ENCODE measurements around the gene TTC24. TPM values are rescaled to one million over a fixed set of nuclear protein-coding genes. Genes with fewer than 3 reads are reported as not detected.

Gene TTC24
- total RNA-seq, 4 donors from 2014 or later: not detected

DNA sequence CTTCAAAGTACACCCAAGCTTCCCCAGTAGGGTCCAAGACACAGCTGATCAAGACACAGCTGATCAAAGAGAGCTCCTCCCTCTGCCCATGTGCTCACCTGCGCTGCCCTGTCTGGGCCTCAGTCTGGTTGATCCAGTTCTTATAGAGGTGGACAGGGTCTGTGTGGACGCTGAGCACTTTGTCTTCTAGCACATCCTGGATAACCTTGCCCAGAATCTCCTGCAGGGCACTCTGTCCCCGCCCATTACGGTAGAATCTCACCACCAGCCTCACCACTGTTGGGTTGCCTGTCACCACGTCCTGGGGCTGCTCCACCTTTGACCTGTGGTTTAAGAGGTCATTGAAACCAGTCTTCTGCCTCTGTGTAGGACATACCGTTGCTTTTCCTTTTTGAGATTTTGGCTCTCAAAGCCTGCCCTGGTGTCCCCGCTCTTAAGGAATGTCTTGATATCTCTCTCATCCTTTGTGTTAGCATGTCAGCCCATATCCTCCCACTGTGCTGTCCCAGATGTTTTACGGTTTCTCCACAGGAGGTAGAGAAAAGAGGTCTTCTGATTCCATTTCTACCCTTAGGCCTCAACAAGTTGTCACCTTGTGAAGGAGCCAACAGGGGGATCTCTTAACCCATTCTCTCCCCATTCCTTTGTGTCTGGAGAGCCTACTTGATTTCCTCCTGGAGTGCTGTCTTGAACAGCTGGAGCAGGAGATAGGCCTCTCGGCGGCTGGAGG is 40.6 kb upstream of the TTC24 start:
- ATAC-seq (ENCODE audit: low FRiP score) (no peak), DNase-seq (ENCODE audit: low spot score) (no peak)
- TF ChIP-seq, protein P1, sequence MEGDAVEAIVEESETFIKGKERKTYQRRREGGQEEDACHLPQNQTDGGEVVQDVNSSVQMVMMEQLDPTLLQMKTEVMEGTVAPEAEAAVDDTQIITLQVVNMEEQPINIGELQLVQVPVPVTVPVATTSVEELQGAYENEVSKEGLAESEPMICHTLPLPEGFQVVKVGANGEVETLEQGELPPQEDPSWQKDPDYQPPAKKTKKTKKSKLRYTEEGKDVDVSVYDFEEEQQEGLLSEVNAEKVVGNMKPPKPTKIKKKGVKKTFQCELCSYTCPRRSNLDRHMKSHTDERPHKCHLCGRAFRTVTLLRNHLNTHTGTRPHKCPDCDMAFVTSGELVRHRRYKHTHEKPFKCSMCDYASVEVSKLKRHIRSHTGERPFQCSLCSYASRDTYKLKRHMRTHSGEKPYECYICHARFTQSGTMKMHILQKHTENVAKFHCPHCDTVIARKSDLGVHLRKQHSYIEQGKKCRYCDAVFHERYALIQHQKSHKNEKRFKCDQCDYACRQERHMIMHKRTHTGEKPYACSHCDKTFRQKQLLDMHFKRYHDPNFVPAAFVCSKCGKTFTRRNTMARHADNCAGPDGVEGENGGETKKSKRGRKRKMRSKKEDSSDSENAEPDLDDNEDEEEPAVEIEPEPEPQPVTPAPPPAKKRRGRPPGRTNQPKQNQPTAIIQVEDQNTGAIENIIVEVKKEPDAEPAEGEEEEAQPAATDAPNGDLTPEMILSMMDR (IDR thresholded peaks at IDR 0.05): no peak

DNA sequence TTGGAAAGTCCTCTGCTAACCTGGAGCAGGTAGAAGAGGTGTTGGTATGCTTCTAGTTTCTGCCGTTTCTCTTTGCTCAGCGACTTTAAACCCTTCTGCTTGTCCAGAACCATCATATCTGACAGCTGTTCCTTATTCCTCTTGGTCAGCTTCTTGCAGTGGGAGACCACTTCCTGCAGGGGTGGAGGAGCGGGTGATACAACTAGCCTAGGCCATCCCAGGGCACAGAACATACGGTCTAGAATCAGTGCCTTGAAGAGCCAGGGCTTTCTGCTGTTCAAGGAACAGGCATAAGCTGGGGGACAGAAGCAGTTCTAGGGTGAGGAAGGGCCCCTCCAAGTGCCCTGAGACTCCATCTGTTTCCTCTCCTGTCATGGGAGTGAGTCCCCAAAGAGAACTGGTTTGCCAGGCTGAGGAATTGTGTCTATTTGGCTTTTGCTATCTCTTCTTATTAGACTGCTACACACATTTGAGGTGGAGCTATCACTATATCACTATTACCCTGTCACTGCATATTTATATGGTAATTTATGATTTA is 39.6 kb upstream of the TTC24 start:
- TF ChIP-seq, protein P1 (IDR thresholded peaks at IDR 0.05): no peak
- ATAC-seq (ENCODE audit: low FRiP score) (no peak), DNase-seq (ENCODE audit: low spot score) (no peak)

DNA sequence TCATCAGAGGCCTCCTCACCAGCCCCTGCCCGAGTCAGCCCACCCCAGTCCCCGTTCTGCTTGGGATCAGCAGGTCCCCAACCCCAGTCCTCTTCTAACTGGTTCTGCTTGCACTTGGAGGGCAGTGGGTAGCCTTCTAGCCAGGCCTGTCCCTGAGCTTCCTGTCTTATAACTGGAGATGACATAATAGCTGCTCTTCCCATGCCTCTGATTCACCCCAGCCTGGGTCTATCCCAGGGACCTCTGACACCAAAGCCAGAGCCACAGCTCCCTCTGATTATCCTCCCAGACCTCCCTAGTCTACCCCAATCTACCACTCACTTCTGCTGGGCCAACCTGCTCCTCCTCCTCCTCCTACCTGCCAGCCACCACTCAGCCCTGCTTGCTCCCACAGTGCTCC is 38.6 kb upstream of the TTC24 start:
- ATAC-seq (ENCODE audit: low FRiP score) (peak; percentile 35), DNase-seq (ENCODE audit: low spot score) (no peak)
- TF ChIP-seq, protein P1 (IDR thresholded peaks at IDR 0.05): no peak

DNA sequence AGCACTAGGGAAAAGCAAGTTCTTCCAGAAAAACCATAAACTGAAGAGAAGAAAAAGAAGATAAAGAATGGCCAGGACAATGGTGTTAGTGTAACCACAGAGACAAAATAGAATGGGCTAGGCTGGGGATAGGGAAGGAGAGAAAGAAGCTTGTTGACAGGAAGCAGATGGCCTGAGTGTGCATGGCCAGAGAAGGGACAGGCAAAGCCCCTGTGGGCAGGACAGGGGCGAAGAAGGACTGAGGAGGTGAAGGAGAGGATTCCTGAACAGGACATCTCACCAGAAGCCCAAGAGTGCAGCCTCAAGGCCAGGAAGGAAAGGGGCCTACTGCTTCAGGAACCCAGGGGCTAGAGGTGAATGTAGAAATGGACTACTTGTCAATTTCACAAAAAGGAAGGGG is 36.5 kb upstream of the TTC24 start:
- TF ChIP-seq, protein P1 (IDR thresholded peaks at IDR 0.05): no peak
- no peak for ATAC-seq (ENCODE audit: low FRiP score)

DNA sequence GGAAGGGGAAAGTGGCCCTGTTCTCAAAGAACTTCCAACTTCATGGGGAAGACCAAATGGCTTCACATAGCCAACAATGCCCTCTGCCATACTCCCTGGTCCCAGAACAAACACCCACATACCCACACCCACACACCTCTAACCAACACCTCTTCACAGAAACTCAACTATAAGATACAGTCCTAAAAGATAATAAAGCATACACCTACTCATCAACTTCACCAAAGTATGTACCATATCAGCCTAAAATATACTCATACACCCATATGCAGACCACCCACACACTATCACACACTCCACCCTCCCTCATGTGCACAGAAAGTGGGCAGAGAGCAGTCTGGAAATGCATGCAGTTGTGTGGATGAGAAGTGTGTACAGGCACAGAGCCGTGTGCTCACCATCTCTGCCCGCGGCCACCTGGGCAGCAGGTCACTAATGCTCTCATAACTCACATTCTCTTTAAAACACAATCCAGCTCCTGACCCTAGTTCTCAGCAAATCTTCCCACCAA is 34.9 kb upstream of the TTC24 start:
- TF ChIP-seq, protein P1 (IDR thresholded peaks at IDR 0.05): no peak
- no peak for ATAC-seq (ENCODE audit: low FRiP score)
- DNase-seq (ENCODE audit: low spot score): no peak

More for the DNA sequence above, 36.5 kb upstream of the TTC24 start:
- DNase-seq (ENCODE audit: low spot score): no peak

DNA sequence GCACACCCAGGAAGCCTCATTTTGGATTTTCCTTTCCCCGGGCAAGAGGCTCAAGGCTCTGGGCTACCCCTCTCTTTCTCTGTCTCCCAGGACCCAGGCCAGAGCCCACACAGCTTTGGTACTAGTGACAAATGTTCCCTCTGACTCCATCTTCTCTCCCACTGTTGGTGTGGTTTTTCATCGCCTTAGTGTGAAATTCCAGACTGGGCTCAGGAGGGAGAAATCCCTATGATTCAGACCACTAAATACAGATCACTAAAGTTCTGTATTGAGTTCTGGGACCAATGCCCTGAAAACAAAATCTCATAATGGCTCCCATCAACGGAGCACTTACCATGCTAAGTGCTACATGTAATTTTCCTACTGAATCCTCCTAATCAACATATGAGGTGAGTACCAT is 33.3 kb upstream of the TTC24 start:
- TF ChIP-seq, protein P1 (IDR thresholded peaks at IDR 0.05): no peak
- ATAC-seq (ENCODE audit: low FRiP score): no peak
- no peak for DNase-seq (ENCODE audit: low spot score)

DNA sequence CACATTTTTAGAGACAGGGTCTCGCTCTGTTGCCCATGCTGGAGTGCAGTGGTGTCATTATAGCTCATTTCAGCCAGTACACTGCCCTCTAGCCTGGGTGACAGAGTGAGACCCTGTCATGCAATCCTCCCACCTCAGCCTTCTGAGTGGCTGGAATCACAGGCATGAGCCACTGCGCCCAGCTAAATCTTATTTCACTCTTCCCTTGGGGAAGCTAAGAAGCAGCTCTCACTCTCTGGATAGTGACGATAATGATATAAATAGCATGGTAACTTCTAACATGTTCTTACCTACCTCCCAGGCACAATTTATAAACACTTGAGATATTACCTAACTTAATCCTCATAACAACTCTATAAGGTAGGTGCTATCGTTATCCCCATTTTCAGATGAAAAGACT is 32.1 kb upstream of the TTC24 start:
- TF ChIP-seq, protein P1 (IDR thresholded peaks at IDR 0.05): no peak
- DNase-seq (ENCODE audit: low spot score) (no peak), ATAC-seq (ENCODE audit: low FRiP score) (no peak)

Data from omental fat pad (tissue), 4 donors.